HAP-1 (cell line): ENCODE data around the gene DEFB114.

Source experiments
- DNase-seq, 2 experiments: peaks; one replicate each; pipeline ENCODE4 v3.0.0-alpha.2; 2016 to 2020; ENCODE audit warnings: low spot score in 2 of 2
- H3K27me3 ChIP-seq: fragments of 250-450 bp; sonication (Bioruptor Pico); 2 replicates; pipeline ENCODE4 v1.5.1; 2020; ENCODE audit warnings: low read depth, mild to moderate bottlenecking, moderate library complexity
- H3K36me3 ChIP-seq: fragments of 250-450 bp; sonication (Bioruptor Pico); replicated peaks from 2 replicates; pipeline ENCODE4 v1.5.1; 2020; ENCODE audit warnings: mild to moderate bottlenecking
- H3K4me1 ChIP-seq: fragments of 250-450 bp; sonication (Bioruptor Pico); 2 replicates; pipeline ENCODE4 v1.5.1; 2020; ENCODE audit warnings: mild to moderate bottlenecking
- H3K4me3 ChIP-seq: fragments of 250-450 bp; sonication (Bioruptor Pico); 2 replicates; pipeline ENCODE4 v1.5.1; 2020; ENCODE audit warnings: mild to moderate bottlenecking, moderate library complexity
- H3K9me3 ChIP-seq: fragments of 250-450 bp; sonication (Bioruptor Pico); 2 replicates; pipeline ENCODE4 v1.5.1; 2020; ENCODE audit warnings: mild to moderate bottlenecking, moderate library complexity
- in situ Hi-C: fragments of 300-500 bp; cut with MboI; formaldehyde crosslinking; loops from 3 replicates; pipeline ENCODE4 v1.14.3; 2020; ENCODE audit warnings: low sequenced_read_pairs, inconsistent platforms, mixed read lengths

DEFB114 gene

GRCh38 chr6:49919935-49920644, 43.9 kb downstream of the DEFB114 start:
- no peak overlapping the region for H3K4me3 ChIP-seq
- in situ Hi-C loops, result no loop called here
- H3K27me3 ChIP-seq, result peaks cover 5% of the 10 kb centered on the region; the same call in 1 of the 2 replicates
- no peaks in the 10 kb centered on the region for H3K4me1 ChIP-seq
- no peaks in the 10 kb centered on the region for H3K36me3 ChIP-seq
- H3K9me3 ChIP-seq, result no peaks in the 10 kb centered on the region
- DNase-seq, result no peak

GRCh38 chr6:49919261-49919660, 44.7 kb downstream of the DEFB114 start:
- no peak for DNase-seq
- H3K36me3 ChIP-seq, result no peaks in the 10 kb centered on the region
- H3K4me1 ChIP-seq, result peaks cover 5% of the 10 kb centered on the region
- no peaks in the 10 kb centered on the region for H3K9me3 ChIP-seq
- no peak overlapping the region for H3K4me3 ChIP-seq
- peaks cover 5% of the 10 kb centered on the region; the same call in 1 of the 2 replicates for H3K27me3 ChIP-seq
- in situ Hi-C loops, result no loop called here

DNA sequence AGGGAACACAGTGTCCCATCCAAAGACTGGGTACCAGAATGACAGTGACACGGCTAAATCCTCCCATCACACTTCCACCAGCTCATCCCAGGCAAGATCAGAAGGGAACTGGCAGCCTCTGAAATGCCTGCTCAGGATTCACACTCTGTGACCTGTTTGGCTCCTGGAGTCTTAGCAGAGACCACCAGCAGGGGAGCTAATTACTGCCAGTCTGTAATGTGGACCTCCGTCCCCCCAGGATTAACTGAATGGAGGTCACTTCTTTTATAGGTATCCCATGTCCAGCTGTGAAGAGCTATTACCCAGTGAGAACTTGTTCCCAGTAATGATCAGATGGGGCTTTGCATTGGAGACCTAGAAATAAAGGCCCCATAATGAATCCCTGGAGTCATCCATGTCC, 45.2 kb downstream of the DEFB114 start:
- in situ Hi-C loops, result no loop called here

GRCh38 chr6:49915035-49915434, 48.9 kb downstream of the DEFB114 start:
- Histone ChIP-seq H3K27me3 (peaks cover 2% of the 10 kb centered on the region; the same call in 1 of the 2 replicates), H3K9me3 (no peaks in the 10 kb centered on the region), H3K4me3 (no peak overlapping the region), H3K36me3 (no peaks in the 10 kb centered on the region), H3K4me1 (peaks cover 27% of the 10 kb centered on the region)
- DNase-seq, result no peak
- in situ Hi-C loops, result no loop called here

More for the DNA sequence above, 45.2 kb downstream of the DEFB114 start:
- no peaks in the 10 kb centered on the region for H3K9me3 ChIP-seq
- DNase-seq, result no peak
- H3K4me3 ChIP-seq, result no peak overlapping the region
- H3K4me1 ChIP-seq, result peaks cover 9% of the 10 kb centered on the region
- H3K27me3 ChIP-seq, result peaks cover 5% of the 10 kb centered on the region; the same call in 1 of the 2 replicates
- H3K36me3 ChIP-seq, result no peaks in the 10 kb centered on the region

DNA sequence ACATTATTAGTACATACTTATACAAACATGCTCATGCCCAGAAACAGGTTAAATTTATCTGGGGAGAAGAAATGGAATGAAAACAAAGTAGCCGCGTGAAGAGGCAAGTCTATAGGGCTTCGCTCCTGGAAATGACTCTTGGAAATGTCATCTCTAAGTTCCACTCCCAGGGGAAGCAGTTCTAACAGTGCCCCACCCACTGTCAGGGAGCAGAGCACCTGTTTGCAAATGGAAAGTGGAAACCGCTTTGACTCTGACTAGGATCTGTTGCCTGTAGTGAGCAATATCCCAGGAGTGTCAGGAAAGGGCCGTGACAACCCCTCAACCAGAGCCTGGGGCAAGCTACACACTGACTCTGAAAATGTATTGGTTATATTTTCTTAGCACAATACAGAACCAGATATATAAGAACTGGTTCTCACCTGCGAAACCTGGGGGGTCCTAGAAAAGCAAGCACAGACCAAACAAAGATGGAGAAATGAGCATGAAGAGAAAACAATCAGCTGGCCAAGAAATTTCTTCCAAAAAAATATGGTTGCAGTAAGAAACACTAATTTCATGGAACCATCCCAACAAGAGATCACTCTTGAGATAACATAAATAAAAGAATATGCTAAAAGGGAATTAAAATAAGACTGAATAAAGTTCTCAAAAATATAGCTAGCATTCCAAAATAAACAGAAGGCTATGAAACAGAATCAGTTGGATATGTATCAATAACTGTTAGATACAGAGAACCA, 50.2 kb downstream of the DEFB114 start:
- Histone ChIP-seq H3K4me1 (peaks cover 27% of the 10 kb centered on the region), H3K27me3 (0 out of 2 replicates have a peak, but pooled peaks cover 1% of the 10 kb centered on the region), H3K36me3 (no peaks in the 10 kb centered on the region), H3K9me3 (no peaks in the 10 kb centered on the region), H3K4me3 (no peak overlapping the region)
- in situ Hi-C loops, result no loop called here
- no peak for DNase-seq

DNA sequence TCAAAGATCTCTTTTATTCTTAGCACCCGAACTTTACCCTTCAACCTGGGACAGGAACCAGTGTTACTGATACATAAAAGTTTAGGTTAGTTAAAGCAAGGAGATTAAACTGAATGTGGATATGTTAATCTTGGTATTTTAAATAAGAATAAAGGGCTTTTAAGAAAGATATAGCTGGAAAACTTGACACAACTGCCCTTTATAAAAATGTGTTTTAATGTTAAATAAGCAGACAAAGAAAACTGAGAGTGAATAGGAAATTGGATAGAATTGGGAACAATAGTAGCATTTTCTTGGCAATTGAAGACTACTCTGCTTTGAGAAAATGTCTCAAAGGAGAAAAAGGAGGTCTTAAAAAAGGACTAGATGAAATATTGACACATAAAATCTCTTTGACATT, 51.8 kb downstream of the DEFB114 start:
- DNase-seq, result peak in 1 of 2 experiments; percentile 95
- in situ Hi-C loops, result no loop called here
- Histone ChIP-seq H3K4me3 (no peak overlapping the region), H3K9me3 (no peaks in the 10 kb centered on the region), H3K4me1 (peaks cover 27% of the 10 kb centered on the region), H3K36me3 (no peaks in the 10 kb centered on the region), H3K27me3 (peaks cover 8% of the 10 kb centered on the region; the same call in 1 of the 2 replicates)

DNA sequence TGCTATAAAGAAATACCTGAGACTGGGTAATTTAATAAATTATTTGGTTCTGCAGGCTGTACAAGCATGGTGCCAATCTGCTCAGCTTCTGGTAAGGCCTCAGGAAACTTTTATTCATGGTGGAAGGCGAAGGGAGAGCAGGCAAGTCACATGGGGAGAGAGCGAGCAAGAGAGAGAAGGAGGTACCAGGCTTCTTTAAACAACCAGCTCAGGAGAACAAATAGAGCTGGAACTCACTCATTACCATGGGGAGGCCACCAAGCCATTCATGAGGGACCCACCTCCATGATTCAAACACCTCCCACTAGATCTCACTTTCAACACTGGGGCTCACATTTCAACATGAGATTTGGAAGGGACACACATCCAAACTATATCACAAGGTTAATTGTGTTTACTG, 52.7 kb downstream of the DEFB114 start:
- Histone ChIP-seq H3K4me1 (peaks cover 27% of the 10 kb centered on the region), H3K27me3 (peaks cover 8% of the 10 kb centered on the region; the same call in 1 of the 2 replicates), H3K36me3 (no peaks in the 10 kb centered on the region), H3K9me3 (no peaks in the 10 kb centered on the region), H3K4me3 (no peak overlapping the region)
- in situ Hi-C loops, result no loop called here
- DNase-seq, result no peak
